Stomach (tissue), 9 donors: ENCODE data around the gene CLSTN2. TPM values are rescaled to one million over a fixed set of nuclear protein-coding genes. Genes with fewer than 3 reads are reported as not detected.

Source experiments
- DNase-seq, 2 donors: peaks; one replicate each; pipeline versions ENCODE4 v3.0.0 to v3.0.0-alpha.2; 2013 to 2019
- H3K27ac ChIP-seq, 5 donors: fragments of 200-600 bp in 4 of 5; sonication (generic) in 4 of 5; one replicate each; pipeline ENCODE4 v1.5.1; 2013 to 2019; ENCODE audit warnings: mild to moderate bottlenecking in 1 of 5, moderate library complexity in 1 of 5
- H3K27me3 ChIP-seq, 3 donors: fragments of 200-600 bp; sonication (generic); one replicate each; pipeline ENCODE4 v1.5.1; 2017 to 2019; ENCODE audit warnings: mixed run types in 1 of 3
- H3K36me3 ChIP-seq, 4 donors: fragments of 200-600 bp; sonication (generic); 1 replicate in 3 of 4; 2 replicates in 1 of 4; pipeline ENCODE4 v1.5.1; 2016 to 2019
- H3K4me1 ChIP-seq, 4 donors: fragments of 200-600 bp; sonication (generic); one replicate each; pipeline ENCODE4 v1.5.1; 2016 to 2019
- H3K4me3 ChIP-seq, 4 donors: fragments of 200-600 bp; sonication (generic) in 3 of 4; one replicate each; pipeline ENCODE4 v1.5.1; 2016 to 2019; ENCODE audit warnings: mild to moderate bottlenecking in 1 of 4
- H3K9me3 ChIP-seq, 4 donors: fragments of 200-600 bp; sonication (generic); one replicate each; pipeline ENCODE4 v1.5.1; 2016 to 2019
- EP300 ChIP-seq: sonication (generic); formaldehyde crosslinking; IDR thresholded peaks from one replicate; pipeline ENCODE4 v1.6.1; 2017; ENCODE audit warnings: antibody characterized with exemption
- POLR2A ChIP-seq, 4 donors: fragments of 450-650 bp; IDR thresholded peaks; one replicate each; pipeline ENCODE4 v1.6.1; 2016; ENCODE audit warnings: antibody characterized with exemption in 4 of 4, control low read depth in 2 of 4, mild to moderate bottlenecking in 1 of 4, moderate library complexity in 1 of 4
- POLR2AphosphoS5 ChIP-seq, 3 donors: sonication (generic); formaldehyde crosslinking; IDR thresholded peaks; one replicate each; pipeline ENCODE4 v1.6.1; 2016; ENCODE audit warnings: antibody characterized with exemption in 3 of 3
- WGBS, 5 donors: extraction: QIAGEN DNeasy Blood & Tissue Kit in 3 of 5; methylation state at CpG; one replicate each; pipeline versions ENCODE4 v1.1.5 to v1.1.7; 2013 to 2018; 5-methylcytosine and 5-hydroxymethylcytosine counted together
- intact Hi-C: fragments of 100-400 bp; cut with DNase I; formaldehyde crosslinking; loops from one replicate; pipeline ENCODE4 v1.15.1; 2023; ENCODE audit warnings: low total_unique reads
- polyA plus RNA-seq, 3 donors: library from polyadenylated mRNA; stranded (reverse); fragments of 200-250 nt; gene quantifications; one replicate each; pipeline ENCODE4 v1.2.3, GENCODE V29; 2013
- total RNA-seq, 5 donors: library from RNA; depleted of rRNA; stranded (reverse); fragments of >200 nt; gene quantifications; one replicate each; pipeline versions ENCODE4 v1.1.0 to v1.2.3, GENCODE V29; 2014 to 2016
- TF ChIP-seq, protein P1 (sequence below), 7 experiments: fragments of 450-650 bp in 4 of 7; fragments of 200-600 bp in 3 of 7; sonication (generic) in 3 of 7; IDR thresholded peaks; one replicate each; pipeline ENCODE4 v1.5.1; 2016 to 2019; ENCODE audit warnings: antibody characterized with exemption in 7 of 7, control low read depth in 2 of 7, mild to moderate bottlenecking in 1 of 7
- donor health status: healthy with polysubstance abuse.
- donor health status: Bipolar disorder and iron deficiency.
- donor health status: healthy.

CLSTN2 gene
- total and polyA plus RNA-seq, 8 donors = 0.10 to 5.4 (median 1.7) TPM

DNA sequence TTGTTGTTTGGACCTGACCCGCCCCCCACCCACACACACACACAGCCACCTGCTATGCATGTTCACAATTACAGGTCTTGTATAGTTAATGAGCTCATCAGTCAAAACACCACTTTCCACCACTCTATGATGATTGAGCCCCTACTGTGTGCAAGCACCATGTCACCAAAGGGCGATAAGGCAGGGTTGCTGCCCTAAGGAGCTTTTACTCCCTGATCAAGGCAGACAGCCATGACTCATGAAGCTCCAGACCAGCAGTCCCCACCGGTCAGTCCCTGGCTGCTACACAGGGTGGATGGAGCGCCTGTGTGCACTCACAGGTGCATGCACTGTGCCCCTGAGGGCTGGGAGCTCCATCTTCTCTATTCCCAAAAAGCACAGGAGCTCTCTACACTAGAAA lies 270.6 kb downstream of the CLSTN2 start:
- WGBS, 5 donors = 60 to 70% (median 64%) methylated on average over 4 of the region's 4 CpGs
- Histone ChIP-seq H3K36me3 (no peaks in the 10 kb centered on the region), H3K4me3 (no peak overlapping the region), H3K27me3 (peaks cover 0 to 5% (median 0%) of the 10 kb centered on the region in 3 donors), H3K9me3 (no peaks in the 10 kb centered on the region), H3K4me1 (no peaks in the 10 kb centered on the region), H3K27ac (no peak overlapping the region)
- intact Hi-C loops = no loop called here
- TF ChIP-seq, protein P1, sequence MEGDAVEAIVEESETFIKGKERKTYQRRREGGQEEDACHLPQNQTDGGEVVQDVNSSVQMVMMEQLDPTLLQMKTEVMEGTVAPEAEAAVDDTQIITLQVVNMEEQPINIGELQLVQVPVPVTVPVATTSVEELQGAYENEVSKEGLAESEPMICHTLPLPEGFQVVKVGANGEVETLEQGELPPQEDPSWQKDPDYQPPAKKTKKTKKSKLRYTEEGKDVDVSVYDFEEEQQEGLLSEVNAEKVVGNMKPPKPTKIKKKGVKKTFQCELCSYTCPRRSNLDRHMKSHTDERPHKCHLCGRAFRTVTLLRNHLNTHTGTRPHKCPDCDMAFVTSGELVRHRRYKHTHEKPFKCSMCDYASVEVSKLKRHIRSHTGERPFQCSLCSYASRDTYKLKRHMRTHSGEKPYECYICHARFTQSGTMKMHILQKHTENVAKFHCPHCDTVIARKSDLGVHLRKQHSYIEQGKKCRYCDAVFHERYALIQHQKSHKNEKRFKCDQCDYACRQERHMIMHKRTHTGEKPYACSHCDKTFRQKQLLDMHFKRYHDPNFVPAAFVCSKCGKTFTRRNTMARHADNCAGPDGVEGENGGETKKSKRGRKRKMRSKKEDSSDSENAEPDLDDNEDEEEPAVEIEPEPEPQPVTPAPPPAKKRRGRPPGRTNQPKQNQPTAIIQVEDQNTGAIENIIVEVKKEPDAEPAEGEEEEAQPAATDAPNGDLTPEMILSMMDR (IDR thresholded peaks at IDR 0.05) = no peak
- TF ChIP-seq POLR2AphosphoS5 (IDR thresholded peaks at IDR 0.05) (no peak), EP300 (no peak), POLR2A (IDR thresholded peaks at IDR 0.05) (no peak)
- DNase-seq = no peak

DNA sequence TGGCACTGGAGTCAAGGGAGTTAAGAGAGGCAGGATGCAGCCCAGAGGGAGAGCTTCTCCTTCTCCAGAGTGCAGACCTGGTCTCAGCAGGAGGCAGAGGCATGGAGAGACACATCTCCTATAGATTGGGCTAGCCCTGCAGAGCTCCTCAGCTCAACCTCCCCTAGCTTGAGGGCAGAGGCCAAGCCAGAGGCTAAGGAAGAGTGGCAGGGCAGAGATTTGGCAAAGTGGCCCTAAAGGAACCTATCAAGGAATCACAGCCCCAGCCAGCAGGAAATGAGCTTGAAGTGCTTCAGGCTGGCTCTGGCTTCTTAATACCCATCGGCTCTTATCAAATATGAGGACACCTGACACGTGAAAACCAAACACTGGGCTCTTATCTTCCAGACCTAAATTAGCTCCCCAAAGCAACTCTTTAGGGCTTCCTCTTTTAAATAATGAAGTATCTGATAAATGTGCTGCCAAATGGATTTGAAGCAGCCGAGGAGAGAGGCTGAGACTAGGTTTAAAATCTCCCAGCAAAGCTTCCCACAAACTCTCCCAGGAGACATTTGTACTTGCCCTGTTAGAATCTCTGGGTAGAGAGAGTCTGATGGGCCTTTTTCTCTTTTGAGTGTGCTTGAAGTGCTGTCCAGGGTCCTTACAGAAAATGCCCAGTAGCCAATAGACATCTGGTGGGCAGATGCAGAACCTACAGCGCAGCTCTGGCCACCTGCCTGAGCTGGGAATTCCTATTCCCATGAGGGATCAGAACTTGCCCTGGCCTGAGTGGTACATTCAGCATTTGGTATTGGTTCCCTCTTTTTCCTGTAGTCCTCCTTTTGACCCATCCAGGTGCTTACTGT lies 271.4 kb downstream of the CLSTN2 start:
- no peaks in the 10 kb centered on the region for H3K4me1 ChIP-seq
- 4 to 16% (median 14%) methylated on average over 4 of the region's 4 CpGs for WGBS, 5 donors
- peak in 1 of 2 donors; percentile 71 for DNase-seq
- TF ChIP-seq POLR2AphosphoS5 (IDR thresholded peaks at IDR 0.05) (no peak), EP300 (no peak), POLR2A (IDR thresholded peaks at IDR 0.05) (no peak)
- TF ChIP-seq, protein P1 (IDR thresholded peaks at IDR 0.05) = no peak
- H3K36me3 ChIP-seq = no peaks in the 10 kb centered on the region
- no peaks in the 10 kb centered on the region for H3K9me3 ChIP-seq
- no peak overlapping the region for H3K4me3 ChIP-seq
- H3K27me3 ChIP-seq = peaks cover 0 to 5% (median 0%) of the 10 kb centered on the region in 3 donors
- no peak overlapping the region for H3K27ac ChIP-seq
- intact Hi-C loops = no loop called here

GRCh38 chr3:140207541-140207940 lies 272.6 kb downstream of the CLSTN2 start:
- no peak for TF ChIP-seq POLR2AphosphoS5 (IDR thresholded peaks at IDR 0.05)
- no peak for TF ChIP-seq EP300
- TF ChIP-seq, protein P1 (IDR thresholded peaks at IDR 0.05) = no peak
- TF ChIP-seq POLR2A (IDR thresholded peaks at IDR 0.05) = no peak
- DNase-seq = no peak
- no peak overlapping the region for H3K27ac ChIP-seq
- H3K4me1 ChIP-seq = no peaks in the 10 kb centered on the region
- no peaks in the 10 kb centered on the region for H3K36me3 ChIP-seq
- 28 to 49% (median 33%) methylated on average over 2 of the region's 2 CpGs for WGBS, 5 donors
- peaks cover 0 to 5% (median 0%) of the 10 kb centered on the region in 3 donors for H3K27me3 ChIP-seq
- no peak overlapping the region for H3K4me3 ChIP-seq
- intact Hi-C loops = no loop called here
- no peaks in the 10 kb centered on the region for H3K9me3 ChIP-seq

DNA sequence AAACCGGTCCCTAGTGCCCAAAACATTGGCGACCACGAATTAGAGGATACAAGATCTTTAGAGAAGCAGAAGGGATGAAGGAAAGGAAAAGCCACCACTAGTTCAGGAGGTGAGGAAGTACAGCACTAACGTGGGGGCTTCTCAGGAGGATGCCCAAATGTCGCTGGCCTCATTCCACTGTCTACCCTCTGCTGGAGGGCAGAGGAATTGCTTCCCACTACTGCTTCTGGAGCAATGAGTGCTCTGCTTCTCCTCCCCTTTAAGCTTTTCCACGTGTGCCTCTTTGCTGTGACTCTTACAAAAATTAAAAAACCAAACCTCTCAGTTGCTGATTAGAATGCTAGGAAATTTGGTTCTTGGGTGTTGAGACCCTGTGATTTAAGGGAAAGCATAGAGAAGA lies 281.3 kb downstream of the CLSTN2 start:
- Histone ChIP-seq H3K27me3 (peaks cover 0 to 5% (median 0%) of the 10 kb centered on the region in 3 donors), H3K4me1 (no peaks in the 10 kb centered on the region), H3K36me3 (no peaks in the 10 kb centered on the region), H3K27ac (no peak overlapping the region), H3K4me3 (no peak overlapping the region), H3K9me3 (no peaks in the 10 kb centered on the region)
- no peak for DNase-seq
- intact Hi-C loops = no loop called here
- 58 to 69% (median 69%) methylated on average over 6 of the region's 6 CpGs for WGBS, 5 donors
- TF ChIP-seq, protein P1 (IDR thresholded peaks at IDR 0.05) = peak in 1 of 7 experiments; percentile 8
- no peak for TF ChIP-seq EP300
